ENCODE measurements around the gene ZNF761. TPM values are rescaled to one million over a fixed set of nuclear protein-coding genes. Genes with fewer than 3 reads are reported as not detected.

The ZNF761 gene
- total RNA-seq, 1 experiment from 2014 or later, result 32.7 TPM

GRCh38 chr19:53389978-53390377 lies 41.8 kb upstream of the ZNF761 start:
- Histone ChIP-seq H2BK12ac (ENCODE audit: insufficient read length, low read depth, low read length) (no peak overlapping the region), H3K4me1 (ENCODE audit: insufficient read depth, low read length) (peaks cover 3% of the 10 kb centered on the region; the same call in 1 of the 2 replicates), H3K9me3 (ENCODE audit: control insufficient read depth, low read depth, low read length) (no peaks in the 10 kb centered on the region), H2BK120ac (ENCODE audit: low read depth, low read length, poor library complexity, severe bottlenecking) (no peak overlapping the region), H3K4me2 (ENCODE audit: insufficient read depth, insufficient read length, low read length) (no peak overlapping the region), H2BK20ac (ENCODE audit: low read depth, low read length, poor library complexity, severe bottlenecking) (no peak overlapping the region), H4K91ac (ENCODE audit: insufficient read length, low read depth, low read length) (no peak overlapping the region), H3K4ac (ENCODE audit: low read depth, low read length) (no peak overlapping the region), H3K27ac (ENCODE audit: insufficient read length, low read depth, low read length) (no peak overlapping the region), H3K27me3 (ENCODE audit: insufficient read depth, low read length) (no peaks in the 10 kb centered on the region), H2BK15ac (ENCODE audit: low read depth, low read length) (no peak overlapping the region), H3K23ac (ENCODE audit: insufficient read length, low read depth, low read length) (no peak overlapping the region), H3K9ac (ENCODE audit: extremely low read depth, insufficient read length, low read length) (no peak overlapping the region), H3K18ac (ENCODE audit: insufficient read length, low read depth, low read length) (no peak overlapping the region), H2BK5ac (ENCODE audit: insufficient read length, low read length) (no peak overlapping the region), H2AK5ac (ENCODE audit: insufficient read length, low read length) (no peak overlapping the region), H3T11ph (ENCODE audit: low read length) (no peak overlapping the region), H4K5ac (ENCODE audit: insufficient read length, low read depth, low read length) (no peak overlapping the region), H3K14ac (ENCODE audit: insufficient read depth, low read length) (no peak overlapping the region), H3K79me2 (ENCODE audit: insufficient read depth, low read length) (no peaks in the 10 kb centered on the region), H3K23me2 (ENCODE audit: insufficient read length, low read depth, low read length, poor library complexity, severe bottlenecking) (peaks cover 6% of the 10 kb centered on the region), H3K79me1 (ENCODE audit: insufficient read depth, low read depth, low read length, poor library complexity, severe bottlenecking) (no peaks in the 10 kb centered on the region), H4K20me1 (ENCODE audit: control insufficient read depth, insufficient read depth, insufficient read length) (no peaks in the 10 kb centered on the region), H2AFZ (ENCODE audit: low read length) (no peak overlapping the region), H3K56ac (ENCODE audit: insufficient read length, low read depth, low read length) (no peak overlapping the region), H4K8ac (replicated peaks; ENCODE audit: insufficient read length, low read depth, low read length) (no peak overlapping the region)
- H3K9me3 Mint-ChIP-seq, result peaks cover 11 to 20% of the 10 kb centered on the region in 2 experiments
- no CpG with 5 or more reads among the region's 22 CpGs for WGBS (ENCODE audit: extremely low coverage, insufficient read length, low lambda C conversion rate)
- DNase-seq, result peak; percentile 93
- H3K4me1 Mint-ChIP-seq, result peaks cover 19 to 22% of the 10 kb centered on the region in 2 experiments
- peak overlapping the region in 1 of 2 experiments; percentile 36; a peak in 2 of 5 replicates for H3K4me3 Mint-ChIP-seq
- H3K36me3 Mint-ChIP-seq (ENCODE audit: insufficient read depth in 1 of 3, low read depth in 3 of 3), result peaks cover 23 to 28% (median 25%) of the 10 kb centered on the region in 3 experiments
- TF ChIP-seq CTCF (conservative IDR thresholded peaks at IDR 0.05), result no peak
- no peaks in the 10 kb centered on the region for H3K27me3 Mint-ChIP-seq (ENCODE audit: low read depth)
- H3K27ac Mint-ChIP-seq, result peak overlapping the region in 2 of 3 experiments; percentile 3 to 4; a peak in 2 of 7 replicates

All from H9 (cell line).